GM15510 (cell line): ENCODE results near the gene KCNAB2.

Experiments used
- POLR2A ChIP-seq: IDR thresholded peaks from 3 replicates; pipeline ENCODE4 v1.6.1; 2011; ENCODE audit warnings: borderline replicate concordance; ENCODE audit not compliant: insufficient read length; ENCODE audit errors: extremely low read depth

Gene KCNAB2

GRCh38 chr1:6045561-6045960 lies at the start of gene KCNAB2:
TSS of gene KCNAB2 (plus strand) at chr1:6045888. CDS start at chr1:6051537, 5,649 bp downstream.
- TF ChIP-seq POLR2A, result no peak

- no peak for TF ChIP-seq POLR2A
These were observed 48.9 kb upstream of the KCNAB2 start for GRCh38 chr1:5996641-5997270.

DNA sequence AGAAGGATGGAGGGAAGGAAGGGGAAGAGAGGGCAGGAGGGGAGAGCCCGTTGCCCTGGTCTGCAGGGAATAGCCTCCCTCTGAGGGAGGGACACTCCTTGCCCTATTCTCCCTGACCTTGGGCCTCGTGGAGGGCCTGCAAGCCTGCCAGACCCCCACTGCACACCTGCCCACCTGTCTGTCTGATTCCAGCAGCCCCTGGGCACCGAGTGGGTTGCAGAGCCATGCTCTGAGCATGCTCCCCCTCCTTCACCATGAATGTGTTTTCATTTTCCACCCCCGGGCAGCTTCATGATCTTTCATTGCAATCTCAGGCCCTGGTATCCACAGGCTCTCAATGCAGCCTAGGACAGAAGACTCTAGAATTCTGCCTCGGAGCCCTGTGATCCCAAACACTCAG lies 48.4 kb upstream of the KCNAB2 start:
- no peak for TF ChIP-seq POLR2A

GRCh38 chr1:5998051-5998905 lies 47.4 kb upstream of the KCNAB2 start:
- no peak for TF ChIP-seq POLR2A

- TF ChIP-seq POLR2A, result no peak
These were observed 46.8 kb upstream of the KCNAB2 start for GRCh38 chr1:5998906-5999301.

- no peak for TF ChIP-seq POLR2A
These were observed 45.8 kb upstream of the KCNAB2 start for GRCh38 chr1:5999711-6000443.

DNA sequence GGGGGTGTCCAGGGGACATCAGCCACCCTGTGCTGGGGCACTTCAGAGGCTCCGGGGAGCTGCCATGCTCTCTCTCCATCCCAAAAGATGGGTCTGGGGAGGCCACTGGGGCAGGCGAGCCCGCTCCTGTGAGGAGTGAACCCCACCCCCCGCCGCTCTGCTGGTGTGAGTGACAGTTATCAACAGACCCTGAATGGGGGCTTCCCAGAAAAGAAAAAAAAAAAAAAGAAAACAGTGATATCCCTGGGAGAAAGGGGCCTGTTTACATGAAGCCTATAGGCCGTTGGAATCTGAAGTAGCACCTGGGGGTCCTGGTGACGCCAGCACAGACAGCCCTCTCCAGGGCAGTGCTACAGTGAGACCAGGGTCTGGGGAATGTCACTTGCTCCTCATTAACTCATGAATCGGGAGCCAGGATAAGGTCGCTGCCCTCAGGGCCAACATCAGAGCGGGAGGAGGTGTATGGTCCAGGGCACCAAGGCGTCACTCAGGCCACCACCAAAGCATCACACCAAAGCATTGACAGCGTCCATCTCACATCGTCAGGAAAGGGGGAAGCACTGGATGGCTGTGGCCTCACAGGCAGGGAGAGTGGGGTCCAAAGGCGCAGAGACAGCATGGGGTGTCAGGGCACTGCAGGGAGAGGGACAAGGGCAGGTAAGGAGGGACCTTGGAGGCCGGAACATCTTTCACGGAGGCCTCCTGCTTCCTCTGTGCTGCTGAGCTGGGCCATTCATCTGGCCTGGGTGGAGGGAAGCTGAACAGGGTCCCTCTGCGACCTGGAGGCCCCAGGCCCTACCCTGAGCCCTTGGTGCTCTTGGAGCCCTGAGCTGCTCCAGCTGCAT lies 45.0 kb upstream of the KCNAB2 start:
- no peak for TF ChIP-seq POLR2A

DNA sequence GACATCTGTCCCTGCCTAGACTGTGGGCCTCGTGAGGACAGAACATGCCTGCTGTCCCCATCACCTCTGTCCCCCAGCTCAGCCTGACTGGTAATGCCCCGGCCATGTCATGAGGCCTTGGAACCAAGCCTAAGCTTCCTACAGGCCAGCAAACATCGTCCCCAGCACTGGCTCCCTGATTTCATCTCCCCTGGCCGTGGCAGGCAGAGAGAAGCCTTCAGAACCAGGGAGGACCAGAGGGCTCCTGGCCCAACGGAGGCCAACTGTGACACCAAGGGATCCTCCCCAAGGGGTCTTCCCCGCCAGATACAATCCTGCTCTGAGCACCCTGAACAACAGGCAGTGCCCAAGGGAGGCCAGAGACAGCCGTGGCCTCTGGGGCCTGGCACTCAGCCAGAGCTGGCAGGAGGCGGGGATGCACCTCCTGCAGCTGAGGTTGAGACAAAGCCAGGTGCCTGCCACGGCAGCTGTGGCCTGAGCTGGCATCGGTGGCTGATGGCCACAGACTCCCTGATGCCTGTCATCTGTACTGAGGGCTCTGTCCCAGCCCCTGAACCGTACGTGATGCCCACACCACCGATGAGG lies 43.6 kb upstream of the KCNAB2 start:
- no peak for TF ChIP-seq POLR2A

- no peak for TF ChIP-seq POLR2A
These were observed 42.8 kb upstream of the KCNAB2 start for GRCh38 chr1:6002714-6003501.

DNA sequence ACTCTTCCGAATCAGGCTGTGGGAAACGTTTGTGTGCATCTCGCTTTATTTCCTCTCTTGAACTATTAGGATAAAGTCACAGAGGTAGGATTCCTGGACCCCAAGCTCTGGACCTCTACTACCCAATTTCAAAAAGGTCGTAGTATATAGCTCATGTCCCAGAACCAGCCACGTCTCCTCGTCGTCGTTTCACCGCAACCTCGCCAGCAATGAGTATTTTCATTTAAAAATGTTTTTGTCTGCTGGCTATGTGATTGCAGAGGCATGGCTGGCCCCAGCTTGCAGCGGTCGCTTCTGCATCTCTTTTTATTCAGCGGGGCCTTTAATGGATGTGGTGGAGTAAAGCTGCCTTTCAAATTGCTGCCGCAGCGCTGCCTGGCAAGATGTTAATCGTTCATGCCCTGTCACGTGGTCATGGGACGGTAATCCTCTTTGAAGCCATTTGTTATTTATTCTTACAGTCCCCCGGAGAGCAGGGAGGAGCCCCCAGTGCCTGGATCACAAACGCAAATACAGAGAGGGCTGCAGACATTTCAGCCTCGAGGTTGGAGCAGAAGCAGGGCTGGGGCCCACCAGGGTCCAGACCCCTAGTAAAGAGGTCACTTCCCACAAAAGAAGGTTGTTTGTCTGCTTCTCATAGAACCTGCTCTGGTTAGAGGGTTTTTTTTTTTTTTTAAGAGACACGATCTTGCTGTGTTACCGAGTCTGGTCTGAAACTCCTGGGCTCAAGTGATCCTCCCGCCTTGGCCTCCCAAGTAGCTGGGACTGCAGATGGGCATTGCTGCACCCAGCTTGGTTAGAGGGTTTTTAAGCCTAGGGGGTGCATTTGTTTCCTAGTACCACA lies 41.9 kb upstream of the KCNAB2 start:
- no peak for TF ChIP-seq POLR2A

GRCh38 chr1:6004412-6005123 lies 41.1 kb upstream of the KCNAB2 start:
- no peak for TF ChIP-seq POLR2A
